ENCODE results near the gene MLC1.

The MLC1 gene

GRCh38 chr22:50085211-50085972, at the start of gene MLC1:
Gene MLC1, minus strand, starts transcription at chr22:50085426. Its CDS starts 524 bp downstream, at chr22:50084902.
- FAIRE-seq, result no peak

DNA sequence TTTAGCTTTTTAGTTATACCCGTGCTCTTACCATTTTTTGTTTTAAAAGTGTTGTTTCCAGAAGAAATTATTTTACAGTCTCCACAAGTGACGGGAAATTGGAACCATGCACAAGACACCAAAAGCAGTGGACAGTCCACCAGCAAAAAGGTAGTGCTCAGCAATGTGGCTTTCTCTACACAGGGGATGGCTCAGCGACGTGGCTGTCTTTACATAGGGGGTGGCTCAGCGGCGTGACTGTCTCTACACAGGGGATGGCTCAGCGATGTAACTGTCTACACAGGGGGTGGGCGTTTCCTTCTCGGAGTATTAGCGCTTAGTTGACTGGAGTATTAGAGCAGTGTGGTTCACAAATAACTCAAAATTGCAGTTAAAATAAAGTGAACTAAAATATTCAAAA, 49.3 kb upstream of the MLC1 start:
- FAIRE-seq (no peak), DNase-seq (ENCODE audit: insufficient read length, low spot score) (no peak)

More at GRCh38 chr22:50085211-50085972, at the start of gene MLC1:
- no peak for DNase-seq (ENCODE audit: insufficient read length, low spot score)

DNA sequence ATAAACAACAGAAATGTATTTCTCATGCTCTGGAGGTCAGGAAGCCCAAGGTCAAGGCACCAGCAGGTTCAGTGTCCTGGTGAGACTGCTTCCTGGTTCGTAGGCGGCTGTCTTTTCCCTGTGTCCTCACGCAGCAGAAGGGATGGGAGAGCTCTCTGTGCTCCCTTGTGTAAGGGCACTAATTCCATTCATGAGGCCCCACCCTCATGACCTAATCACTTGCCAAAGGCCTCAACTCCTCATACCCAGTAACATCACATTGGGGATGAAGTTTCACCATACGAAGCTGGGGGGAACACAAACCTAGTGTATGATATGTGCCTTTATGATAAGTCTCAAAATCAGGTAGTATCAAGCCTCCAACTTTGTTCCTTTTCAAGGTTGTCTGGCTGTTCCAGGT, 46.7 kb upstream of the MLC1 start:
- DNase-seq (ENCODE audit: insufficient read length, low spot score) (no peak), FAIRE-seq (no peak)

DNA sequence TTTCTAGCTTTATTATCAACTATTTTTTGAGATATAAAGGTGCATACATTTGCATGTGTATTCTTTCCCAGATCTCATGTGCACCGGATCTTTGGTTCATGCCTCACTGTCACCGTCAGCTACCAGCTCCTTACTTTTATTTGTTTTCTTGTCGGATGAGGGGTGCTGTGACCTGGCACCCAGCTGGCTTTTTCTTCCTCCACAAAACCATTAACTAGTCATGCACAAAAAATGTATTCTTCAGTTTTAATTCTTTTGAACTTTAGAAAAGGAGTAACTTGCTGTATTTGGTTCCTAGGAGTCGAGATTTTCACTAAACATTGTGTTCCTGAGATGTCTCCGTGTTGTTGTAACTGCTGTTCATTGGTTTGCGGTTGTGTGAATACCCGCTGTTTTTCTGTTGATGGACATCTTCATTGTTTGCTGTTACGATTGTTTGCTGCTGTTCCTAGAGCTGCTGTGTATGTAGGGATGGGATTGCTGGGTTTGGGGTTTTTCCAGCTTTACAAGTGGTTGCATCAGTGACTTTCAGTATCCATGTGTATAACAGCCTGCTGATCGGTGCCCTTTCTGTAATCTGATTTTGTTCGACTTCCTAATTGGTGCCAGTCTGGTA, 44.0 kb upstream of the MLC1 start:
- DNase-seq (ENCODE audit: insufficient read length, low spot score) (no peak), FAIRE-seq (no peak)

DNA sequence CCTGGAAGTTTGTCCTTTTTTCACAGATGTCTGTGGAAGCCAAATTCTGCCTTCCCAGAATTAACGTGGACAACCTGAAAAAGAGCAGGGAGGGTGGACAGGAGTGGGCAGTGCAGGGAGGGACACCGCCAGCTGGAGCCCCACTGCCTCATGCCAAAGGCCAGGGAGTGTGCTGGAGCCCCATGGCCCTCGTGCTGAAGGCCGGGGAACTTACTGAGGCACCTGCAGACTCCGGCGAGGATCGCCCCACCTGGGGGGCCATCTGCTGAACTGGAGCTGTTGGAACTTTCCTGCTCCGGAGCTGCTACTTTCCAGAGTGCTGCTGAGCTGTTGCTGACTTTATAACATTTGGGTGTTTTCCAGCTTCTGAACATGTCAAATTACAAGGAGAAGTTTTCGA, 39.8 kb upstream of the MLC1 start:
- DNase-seq (ENCODE audit: insufficient read length, low spot score) (no peak), FAIRE-seq (no peak)

- no peak for DNase-seq (ENCODE audit: insufficient read length, low spot score)
- FAIRE-seq, result no peak
Observed at GRCh38 chr22:50123119-50123518, 37.9 kb upstream of the MLC1 start.

- DNase-seq (ENCODE audit: insufficient read length, low spot score) (no peak), FAIRE-seq (no peak)
Observed at GRCh38 chr22:50121202-50121740, 36.0 kb upstream of the MLC1 start.

- DNase-seq (ENCODE audit: insufficient read length, low spot score) (no peak), FAIRE-seq (no peak)
Observed at GRCh38 chr22:50119768-50120251, 34.6 kb upstream of the MLC1 start.

DNA sequence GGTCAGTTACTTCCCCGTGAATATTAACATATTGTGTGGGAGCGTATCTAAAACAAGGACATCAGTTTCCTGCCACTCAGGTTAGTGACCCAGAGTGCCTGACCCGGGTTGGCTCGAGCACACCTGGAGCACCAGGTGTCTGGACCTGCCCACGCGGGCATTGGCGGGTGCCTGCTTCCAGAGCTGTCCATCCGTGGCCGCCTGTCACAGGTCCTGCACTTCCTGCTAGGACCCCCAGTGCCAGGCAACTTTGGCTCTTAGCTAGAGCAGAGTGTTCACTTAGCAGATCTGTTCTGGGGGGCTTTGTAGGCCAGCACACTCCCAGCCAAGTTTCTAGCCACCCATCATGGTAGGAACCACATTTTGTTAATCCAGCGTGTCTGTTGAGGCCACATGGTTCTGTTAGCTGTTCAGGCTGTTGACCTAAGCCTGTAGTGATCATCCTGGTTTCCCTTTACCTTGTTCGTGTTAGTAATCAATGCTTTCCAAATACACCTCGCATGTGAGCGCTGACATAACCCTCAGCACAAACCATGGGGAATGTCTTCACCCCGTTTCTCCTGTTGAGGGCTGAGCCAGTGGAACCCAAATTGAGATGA, 34.0 kb upstream of the MLC1 start:
- no peak for DNase-seq (ENCODE audit: insufficient read length, low spot score)
- FAIRE-seq, result no peak

DNA sequence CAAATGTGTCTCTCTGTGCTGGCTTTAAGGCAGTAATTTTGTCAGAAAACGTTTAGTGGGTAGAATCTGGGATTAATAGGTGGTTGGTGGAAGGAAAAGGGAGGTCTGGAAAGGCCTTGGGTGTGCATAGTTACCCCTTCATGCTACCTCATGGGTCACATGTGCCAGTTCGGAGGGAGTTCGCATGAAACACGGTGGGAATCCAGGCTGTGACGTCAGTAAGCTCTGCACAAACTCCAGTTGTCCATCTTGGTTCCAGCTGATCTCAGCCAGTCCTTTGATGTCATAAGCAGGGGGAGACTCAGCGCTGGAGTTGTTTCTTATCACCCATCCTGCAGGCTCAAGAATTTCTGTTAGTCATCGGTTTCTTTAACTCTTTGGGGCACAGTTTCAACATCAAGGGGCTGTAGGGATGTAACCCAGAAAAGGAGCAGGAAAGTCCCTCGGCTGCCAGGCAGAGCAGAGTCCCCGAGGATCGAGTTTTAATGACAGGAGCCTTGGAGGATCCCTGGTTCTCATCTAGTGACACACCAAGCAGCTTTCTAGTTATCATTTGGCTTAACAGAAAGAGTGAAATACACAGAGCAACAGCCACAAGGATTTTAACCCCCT, 33.4 kb upstream of the MLC1 start:
- FAIRE-seq, result peak; percentile 48
- DNase-seq (ENCODE audit: insufficient read length, low spot score), result peak; percentile 76

DNA sequence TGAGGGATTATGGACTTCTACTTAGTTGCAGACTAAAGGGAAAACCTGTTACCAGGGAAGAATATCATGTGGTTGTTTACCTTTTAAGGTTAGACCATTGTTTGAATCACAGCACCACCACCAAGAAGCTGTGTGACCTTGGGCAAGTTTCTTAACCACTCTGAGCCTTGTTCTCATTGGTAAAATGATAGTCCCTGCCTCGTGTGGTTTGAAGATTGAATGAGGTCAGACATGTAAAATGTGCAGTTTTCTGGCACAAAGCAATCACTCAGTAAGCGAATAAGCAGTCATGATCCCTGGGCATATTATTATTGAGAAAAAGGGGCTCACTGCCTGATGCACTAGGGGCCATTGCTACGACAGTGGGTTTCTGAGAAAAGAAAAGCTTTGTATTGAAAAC, 32.9 kb upstream of the MLC1 start:
- FAIRE-seq, result no peak

GRCh38 chr22:50117168-50117762, 32.0 kb upstream of the MLC1 start:
- FAIRE-seq (no peak), DNase-seq (ENCODE audit: insufficient read length, low spot score) (no peak)

More for the DNA sequence above, 32.9 kb upstream of the MLC1 start:
- no peak for DNase-seq (ENCODE audit: insufficient read length, low spot score)

DNA sequence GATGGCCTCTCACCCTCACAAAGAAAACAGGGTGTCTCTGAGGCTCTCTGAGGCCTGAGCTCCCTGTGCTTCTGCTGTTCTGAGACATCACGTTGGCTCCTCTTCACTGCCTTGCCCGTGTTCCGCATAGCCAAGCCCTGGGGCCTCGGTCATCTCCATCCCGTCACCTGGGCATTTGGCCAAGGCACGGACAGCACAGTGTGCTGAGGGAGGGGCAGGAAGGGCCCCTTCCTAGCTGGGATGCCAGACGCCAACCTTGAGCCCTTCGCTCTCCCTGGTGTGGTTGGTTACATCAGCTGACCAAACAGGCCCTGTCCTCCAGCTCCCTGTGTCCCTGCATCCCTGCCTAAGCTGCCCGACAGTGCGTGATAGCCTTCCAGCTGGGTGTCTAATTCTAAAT, 30.5 kb upstream of the MLC1 start:
- DNase-seq (ENCODE audit: insufficient read length, low spot score) (no peak), FAIRE-seq (no peak)

DNA sequence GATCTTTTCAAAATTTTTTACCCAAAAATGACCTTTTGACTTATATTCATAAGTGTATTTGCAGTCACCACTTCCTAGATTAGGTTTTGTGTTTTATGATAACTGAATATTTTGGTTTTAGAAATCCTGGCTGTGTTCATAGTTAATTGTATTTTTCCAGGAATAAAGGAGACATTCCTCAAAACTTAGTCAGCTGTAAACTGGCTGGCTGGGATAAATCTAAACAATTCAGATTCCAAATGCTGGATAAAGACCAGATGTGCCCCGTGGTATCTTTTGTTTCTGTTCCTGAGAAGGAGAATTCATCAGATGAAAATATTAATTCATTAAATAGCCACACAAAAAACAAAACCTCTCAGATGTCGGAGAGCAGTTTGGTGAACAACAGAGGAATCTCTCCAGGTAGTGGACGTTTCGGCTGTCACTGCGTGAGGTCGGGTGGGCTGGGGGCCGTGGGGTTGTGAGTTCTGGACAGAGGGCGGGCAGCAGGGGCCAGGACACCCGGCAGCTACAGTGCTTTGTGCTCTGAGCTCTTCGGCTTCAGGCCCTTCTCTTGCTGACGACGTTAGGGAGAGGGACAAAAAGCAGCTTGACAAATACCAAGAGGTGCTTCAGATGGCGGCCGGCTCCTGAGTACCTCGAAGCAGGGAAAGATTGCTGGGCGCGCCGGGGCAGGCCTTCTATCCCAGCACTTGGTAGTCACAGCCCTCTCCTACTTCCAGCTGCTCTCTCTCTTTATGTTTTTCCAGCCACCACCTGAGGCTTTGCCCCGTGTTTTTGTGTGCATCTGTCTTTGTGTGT, 29.2 kb upstream of the MLC1 start:
- DNase-seq (ENCODE audit: insufficient read length, low spot score) (no peak), FAIRE-seq (no peak)

- DNase-seq (ENCODE audit: insufficient read length, low spot score) (peak; percentile 37), FAIRE-seq (no peak)
Observed at GRCh38 chr22:50112151-50113118, 27.2 kb upstream of the MLC1 start.

DNA sequence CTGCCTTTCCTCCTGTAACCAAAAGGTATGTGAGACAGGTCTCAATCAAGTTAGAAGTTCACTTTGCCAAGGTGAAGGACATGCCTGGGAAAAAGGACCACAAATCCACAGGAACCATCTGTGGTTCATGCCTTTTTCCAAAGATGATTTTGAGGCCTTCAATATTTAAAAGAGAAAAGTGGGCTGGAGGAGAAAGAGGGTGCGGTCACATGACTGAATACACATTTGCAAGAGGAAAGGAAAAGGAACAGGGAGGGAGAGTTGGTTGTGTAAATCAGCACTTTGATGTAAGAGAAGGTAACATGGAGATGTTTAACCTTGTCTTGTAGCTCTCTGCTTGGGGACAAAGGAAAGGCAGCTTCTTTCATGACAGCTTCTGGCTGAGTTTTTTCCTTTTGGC, 25.8 kb upstream of the MLC1 start:
- DNase-seq (ENCODE audit: insufficient read length, low spot score) (no peak), FAIRE-seq (no peak)

DNA sequence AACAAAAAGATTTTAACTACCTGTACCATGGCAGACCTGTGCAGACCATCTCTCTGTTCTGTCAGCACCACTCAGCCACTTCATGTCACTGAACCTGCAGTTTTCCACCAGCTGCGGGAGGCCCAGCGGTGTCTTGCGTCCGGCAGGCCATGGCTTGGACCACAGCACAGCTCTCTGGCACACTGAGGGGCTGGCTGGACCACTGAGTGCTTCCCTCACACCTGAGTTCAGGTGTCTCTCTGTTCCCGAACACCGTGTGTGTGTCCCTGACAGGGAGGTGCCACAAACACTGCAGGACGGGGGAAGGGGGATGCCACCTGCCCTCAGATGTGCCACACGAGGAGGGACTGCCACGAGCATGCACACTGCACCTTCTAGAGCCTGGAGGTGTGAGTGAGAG, 22.3 kb upstream of the MLC1 start:
- FAIRE-seq, result no peak
- DNase-seq (ENCODE audit: insufficient read length, low spot score), result no peak

DNA sequence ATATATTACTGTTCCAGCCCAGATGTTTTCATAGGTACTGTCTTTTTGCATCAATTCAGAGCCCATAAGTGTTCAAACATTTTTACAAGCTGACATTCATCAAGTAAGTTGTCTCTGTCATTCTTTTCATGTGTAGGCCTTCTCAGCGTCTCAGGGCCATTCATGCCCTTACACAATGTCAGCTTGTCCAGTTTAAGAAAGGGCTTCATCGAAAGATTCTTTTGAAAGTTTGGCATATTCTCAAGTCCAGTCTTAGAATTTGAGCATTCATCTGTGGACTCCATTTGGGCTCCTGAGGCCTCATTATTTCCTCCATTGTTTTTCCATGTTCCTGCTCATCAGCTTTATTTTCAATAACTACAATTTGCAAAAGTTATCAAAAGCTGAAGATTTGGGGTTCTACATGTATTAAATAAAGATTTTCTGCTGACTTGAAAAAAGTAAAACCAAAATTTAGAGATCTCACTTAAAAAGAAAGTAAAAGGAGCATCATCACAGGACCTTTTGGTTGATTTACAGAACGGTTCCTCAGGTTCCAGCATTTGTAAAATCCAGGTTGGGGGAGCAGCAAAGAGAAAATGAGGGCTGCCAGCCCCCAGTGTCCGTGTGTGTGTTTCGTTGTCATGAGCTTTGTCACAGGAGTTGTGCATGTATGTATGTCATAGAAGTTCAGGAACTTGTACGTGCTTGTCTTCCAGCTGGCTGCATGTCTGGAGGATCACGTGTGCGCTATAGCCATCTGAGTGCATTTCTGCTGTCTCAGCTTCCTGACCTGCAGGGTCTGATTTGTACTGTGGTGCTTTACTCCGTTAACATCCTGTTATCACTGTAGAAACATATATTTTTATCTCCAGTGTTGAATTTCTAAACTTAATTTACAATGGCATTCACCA, 20.2 kb upstream of the MLC1 start:
- FAIRE-seq (no peak), DNase-seq (ENCODE audit: insufficient read length, low spot score) (no peak)

All from HTR-8/SVneo (cell line).